Measurements from ENCODE around the gene YAE1.
A peak's percentile ranks its signal among the peaks of the same experiment; 100 is the strongest.

YAE1 gene

GRCh38 chr7:39607865-39608264 lies 41.7 kb downstream of the YAE1 start:
- peaks cover 59% of the 10 kb centered on the region for H3K4me1 Mint-ChIP-seq
- H3K4me3 Mint-ChIP-seq, result no peak overlapping the region
- DNase-seq (no peak), ATAC-seq (no peak)
- H3K36me3 Mint-ChIP-seq (ENCODE audit: low read depth), result no peaks in the 10 kb centered on the region
- H3K9me3 Mint-ChIP-seq, result peaks cover 6% of the 10 kb centered on the region
- H3K27me3 Mint-ChIP-seq, result peaks cover 4% of the 10 kb centered on the region
- no peak overlapping the region for H3K27ac Mint-ChIP-seq

GRCh38 chr7:39608278-39608677 lies 42.1 kb downstream of the YAE1 start:
- DNase-seq (no peak), ATAC-seq (no peak)
- Mint-ChIP-seq H3K9me3 (peaks cover 6% of the 10 kb centered on the region), H3K27me3 (peaks cover 4% of the 10 kb centered on the region), H3K36me3 (ENCODE audit: low read depth) (no peaks in the 10 kb centered on the region), H3K4me3 (no peak overlapping the region), H3K27ac (peak overlapping the region; percentile 4), H3K4me1 (peaks cover 59% of the 10 kb centered on the region)

GRCh38 chr7:39609113-39609934 lies 43.1 kb downstream of the YAE1 start:
- peaks cover 4% of the 10 kb centered on the region for H3K27me3 Mint-ChIP-seq
- H3K4me3 Mint-ChIP-seq, result peak overlapping the region; percentile 49
- no peaks in the 10 kb centered on the region for H3K36me3 Mint-ChIP-seq (ENCODE audit: low read depth)
- ATAC-seq (peak; percentile 20), DNase-seq (peak; percentile 45)
- peaks cover 51% of the 10 kb centered on the region for H3K4me1 Mint-ChIP-seq
- no peaks in the 10 kb centered on the region for H3K9me3 Mint-ChIP-seq
- peak overlapping the region; percentile 20 for H3K27ac Mint-ChIP-seq

- no peaks in the 10 kb centered on the region for H3K9me3 Mint-ChIP-seq
- H3K27me3 Mint-ChIP-seq, result peaks cover 4% of the 10 kb centered on the region
- ATAC-seq (no peak), DNase-seq (no peak)
- no peaks in the 10 kb centered on the region for H3K36me3 Mint-ChIP-seq (ENCODE audit: low read depth)
- no peak overlapping the region for H3K27ac Mint-ChIP-seq
- H3K4me1 Mint-ChIP-seq, result peaks cover 45% of the 10 kb centered on the region
- H3K4me3 Mint-ChIP-seq, result peak overlapping the region; percentile 49
These were observed 43.7 kb downstream of the YAE1 start for GRCh38 chr7:39609935-39610263.

- peaks cover 6% of the 10 kb centered on the region for H3K27me3 Mint-ChIP-seq
These were observed 47.4 kb downstream of the YAE1 start for GRCh38 chr7:39613577-39613976.

GRCh38 chr7:39614299-39614698 lies 48.1 kb downstream of the YAE1 start:
- no peak for ATAC-seq
- Mint-ChIP-seq H3K9me3 (no peaks in the 10 kb centered on the region), H3K4me1 (peaks cover 11% of the 10 kb centered on the region), H3K4me3 (no peak overlapping the region), H3K27ac (no peak overlapping the region), H3K36me3 (ENCODE audit: low read depth) (no peaks in the 10 kb centered on the region), H3K27me3 (peaks cover 6% of the 10 kb centered on the region)
- DNase-seq, result no peak

More at GRCh38 chr7:39613577-39613976, 47.4 kb downstream of the YAE1 start:
- ATAC-seq, result no peak
- Mint-ChIP-seq H3K4me3 (no peak overlapping the region), H3K27ac (no peak overlapping the region), H3K36me3 (ENCODE audit: low read depth) (no peaks in the 10 kb centered on the region), H3K4me1 (peaks cover 18% of the 10 kb centered on the region), H3K9me3 (no peaks in the 10 kb centered on the region)
- DNase-seq, result no peak

GRCh38 chr7:39615350-39615975 lies 49.3 kb downstream of the YAE1 start:
- Mint-ChIP-seq H3K4me3 (no peak overlapping the region), H3K4me1 (peaks cover 2% of the 10 kb centered on the region), H3K27me3 (peaks cover 6% of the 10 kb centered on the region), H3K36me3 (ENCODE audit: low read depth) (no peaks in the 10 kb centered on the region), H3K27ac (no peak overlapping the region), H3K9me3 (no peaks in the 10 kb centered on the region)
- ATAC-seq, result no peak
- DNase-seq, result no peak

- Mint-ChIP-seq H3K27me3 (peaks cover 3% of the 10 kb centered on the region), H3K4me1 (peaks cover 3% of the 10 kb centered on the region), H3K4me3 (no peak overlapping the region), H3K36me3 (ENCODE audit: low read depth) (no peaks in the 10 kb centered on the region), H3K27ac (no peak overlapping the region), H3K9me3 (no peaks in the 10 kb centered on the region)
- DNase-seq, result no peak
- no peak for ATAC-seq
These were observed 49.9 kb downstream of the YAE1 start for GRCh38 chr7:39616138-39616537.

GRCh38 chr7:39617005-39617404 lies 50.8 kb downstream of the YAE1 start:
- H3K27me3 Mint-ChIP-seq, result peaks cover 3% of the 10 kb centered on the region
- H3K4me1 Mint-ChIP-seq, result peaks cover 7% of the 10 kb centered on the region
- DNase-seq (no peak), ATAC-seq (no peak)
- no peaks in the 10 kb centered on the region for H3K36me3 Mint-ChIP-seq (ENCODE audit: low read depth)
- H3K27ac Mint-ChIP-seq, result no peak overlapping the region
- no peaks in the 10 kb centered on the region for H3K9me3 Mint-ChIP-seq
- no peak overlapping the region for H3K4me3 Mint-ChIP-seq

- H3K36me3 Mint-ChIP-seq (ENCODE audit: low read depth), result no peaks in the 10 kb centered on the region
- H3K27me3 Mint-ChIP-seq, result peaks cover 3% of the 10 kb centered on the region
- DNase-seq (no peak), ATAC-seq (no peak)
- H3K9me3 Mint-ChIP-seq, result no peaks in the 10 kb centered on the region
- no peak overlapping the region for H3K4me3 Mint-ChIP-seq
- no peak overlapping the region for H3K27ac Mint-ChIP-seq
- H3K4me1 Mint-ChIP-seq, result peaks cover 15% of the 10 kb centered on the region
These were observed 52.7 kb downstream of the YAE1 start for GRCh38 chr7:39618868-39619267.

- H3K4me1 Mint-ChIP-seq, result peaks cover 27% of the 10 kb centered on the region
These were observed 54.3 kb downstream of the YAE1 start for GRCh38 chr7:39620486-39620885.

GRCh38 chr7:39621261-39621660 lies 55.1 kb downstream of the YAE1 start:
- Mint-ChIP-seq H3K27ac (no peak overlapping the region), H3K4me1 (peaks cover 35% of the 10 kb centered on the region), H3K4me3 (no peak overlapping the region)

More at GRCh38 chr7:39620486-39620885, 54.3 kb downstream of the YAE1 start:
- Mint-ChIP-seq H3K9me3 (no peaks in the 10 kb centered on the region), H3K4me3 (no peak overlapping the region), H3K27ac (no peak overlapping the region), H3K36me3 (ENCODE audit: low read depth) (no peaks in the 10 kb centered on the region), H3K27me3 (peaks cover 3% of the 10 kb centered on the region)
- ATAC-seq, result no peak
- DNase-seq, result no peak

GRCh38 chr7:39621784-39622411 lies 55.7 kb downstream of the YAE1 start:
- peak overlapping the region; percentile 86 for H3K27ac Mint-ChIP-seq
- peaks cover 5% of the 10 kb centered on the region for H3K36me3 Mint-ChIP-seq (ENCODE audit: low read depth)
- H3K9me3 Mint-ChIP-seq, result no peaks in the 10 kb centered on the region
- no peaks in the 10 kb centered on the region for H3K27me3 Mint-ChIP-seq
- H3K4me1 Mint-ChIP-seq, result peaks cover 40% of the 10 kb centered on the region
- peak overlapping the region; percentile 82 for H3K4me3 Mint-ChIP-seq
- ATAC-seq (no peak), DNase-seq (no peak)

More at GRCh38 chr7:39621261-39621660, 55.1 kb downstream of the YAE1 start:
- Mint-ChIP-seq H3K36me3 (ENCODE audit: low read depth) (no peaks in the 10 kb centered on the region), H3K9me3 (no peaks in the 10 kb centered on the region), H3K27me3 (no peaks in the 10 kb centered on the region)
- no peak for ATAC-seq
- DNase-seq, result no peak

All from activated naive CD8-positive, alpha-beta T cell treated with anti-CD3 and anti-CD28 coated beads, Interleukin-2, amount 50 U/mL, for 24 hours (primary cell).